Naive thymus-derived CD4-positive, alpha-beta T cell (primary cell): ENCODE data around the gene NAB2. TPM values are rescaled to one million over a fixed set of nuclear protein-coding genes. Genes with fewer than 3 reads are reported as not detected.
"Not testable (repeated sequence)": the region's sequence is repeated elsewhere in the genome, so short reads cannot be mapped to it uniquely, and the experiment has no call there.

Experiments
- ATAC-seq: fragments of 150-1000 bp; cut with Tn5 transposase; 2 replicates; pipeline ENCODE4 v1.10.0; 2021; ENCODE audit warnings: mild to moderate bottlenecking, moderate library complexity
- CTCF ChIA-PET: fragments of 350-600 bp; sonication (Branson Sonifier 250); formaldehyde crosslinking; loops from one replicate; lab custom pipeline; 2021; ENCODE audit warnings: antibody characterized with exemption; lab: Charles Lee
- POLR2A ChIA-PET: fragments of 350-600 bp; sonication (Branson Sonifier 250); formaldehyde crosslinking; loops from one replicate; lab custom pipeline; 2021; ENCODE audit warnings: antibody characterized with exemption, inconsistent platforms; lab: Charles Lee
- DNase-seq, 9 donors: peaks; one replicate each; pipeline versions ENCODE4 v3.0.0 to v3.0.0-alpha.2; 2020 to 2022; ENCODE audit warnings: mixed read lengths in 1 of 9
- H3K27ac ChIP-seq: one replicate; pipeline ENCODE4 v1.7.0; 2013; ENCODE audit warnings: mild to moderate bottlenecking, low read depth, low read length, moderate library complexity
- H3K27me3 ChIP-seq, 2 donors: one replicate each; pipeline ENCODE4 v1.7.0; 2013; ENCODE audit warnings: low read length in 2 of 2, mild to moderate bottlenecking in 2 of 2, moderate library complexity in 2 of 2; ENCODE audit not compliant: control insufficient read depth in 2 of 2, insufficient read depth in 2 of 2
- H3K36me3 ChIP-seq, 3 experiments: 1 replicate in 2 of 3; 2 replicates in 1 of 3; pipeline ENCODE4 v1.7.0; 2013; ENCODE audit warnings: low read length in 3 of 3, mild to moderate bottlenecking in 3 of 3, moderate library complexity in 1 of 3; ENCODE audit not compliant: insufficient read depth in 3 of 3, control insufficient read depth in 2 of 3
- H3K4me1 ChIP-seq, 2 donors: one replicate each; pipeline ENCODE4 v1.7.0; 2013; ENCODE audit warnings: low read length in 2 of 2, mild to moderate bottlenecking in 2 of 2, moderate library complexity in 1 of 2; ENCODE audit not compliant: control insufficient read depth in 2 of 2, insufficient read depth in 2 of 2
- H3K4me3 ChIP-seq: 2 replicates; pipeline ENCODE4 v1.7.0; 2013; ENCODE audit warnings: mild to moderate bottlenecking, low read length
- H3K9me3 ChIP-seq, 3 experiments: 1 replicate in 2 of 3; 2 replicates in 1 of 3; pipeline ENCODE4 v1.7.0; 2013; ENCODE audit warnings: low read length in 3 of 3; ENCODE audit not compliant: control insufficient read depth in 2 of 3
- H3K27ac Mint-ChIP-seq, 9 donors: one replicate each; pipeline ENCODE4 v1.8.0; 2020 to 2022; ENCODE audit warnings: mixed read lengths in 9 of 9, mild to moderate bottlenecking in 8 of 9, moderate library complexity in 5 of 9, inconsistent platforms in 2 of 9
- H3K27me3 Mint-ChIP-seq, 5 donors: one replicate each; pipeline ENCODE4 v1.8.0; 2021 to 2022; ENCODE audit warnings: mixed read lengths in 5 of 5, mild to moderate bottlenecking in 1 of 5
- H3K36me3 Mint-ChIP-seq, 5 donors: one replicate each; pipeline ENCODE4 v1.8.0; 2020 to 2022; ENCODE audit warnings: mixed read lengths in 5 of 5, mild to moderate bottlenecking in 3 of 5, inconsistent platforms in 1 of 5
- H3K4me1 Mint-ChIP-seq, 7 donors: one replicate each; pipeline ENCODE4 v1.8.0; 2020 to 2022; ENCODE audit warnings: mixed read lengths in 7 of 7, mild to moderate bottlenecking in 3 of 7, inconsistent platforms in 1 of 7
- H3K4me3 Mint-ChIP-seq, 10 donors: one replicate each; pipeline ENCODE4 v1.8.0; 2020 to 2022; ENCODE audit warnings: mild to moderate bottlenecking in 10 of 10, mixed read lengths in 10 of 10, moderate library complexity in 6 of 10, inconsistent platforms in 2 of 10
- H3K9me3 Mint-ChIP-seq, 11 donors: one replicate each; pipeline ENCODE4 v1.8.0; 2020 to 2022; ENCODE audit warnings: mixed read lengths in 11 of 11, mild to moderate bottlenecking in 4 of 11, inconsistent platforms in 1 of 11, moderate library complexity in 1 of 11
- intact Hi-C, 2 donors: fragments of 100-400 bp; cut with micrococcal nuclease; formaldehyde crosslinking; loops; one replicate each; pipeline ENCODE4 v1.15.1; 2023
- polyA plus RNA-seq, 2 donors: library from polyadenylated mRNA; unstranded; fragments of 300-500 nt; fragmentation: Illumina TruSeq; gene quantifications; one replicate each; pipeline ENCODE4 v1.2.3, GENCODE V29; 2021
- total RNA-seq, 6 experiments: library from RNA in 5 of 6; stranded (reverse) in 5 of 6; gene quantifications; 1 replicate in 5 of 6; 2 replicates in 1 of 6; pipeline ENCODE4 v1.2.3 and lab custom pipeline; 2021 to 2026

Gene NAB2
- total and polyA plus RNA-seq, 7 experiments from 2014 or later = 0.46 to 22.4 (median 7.2) TPM

DNA sequence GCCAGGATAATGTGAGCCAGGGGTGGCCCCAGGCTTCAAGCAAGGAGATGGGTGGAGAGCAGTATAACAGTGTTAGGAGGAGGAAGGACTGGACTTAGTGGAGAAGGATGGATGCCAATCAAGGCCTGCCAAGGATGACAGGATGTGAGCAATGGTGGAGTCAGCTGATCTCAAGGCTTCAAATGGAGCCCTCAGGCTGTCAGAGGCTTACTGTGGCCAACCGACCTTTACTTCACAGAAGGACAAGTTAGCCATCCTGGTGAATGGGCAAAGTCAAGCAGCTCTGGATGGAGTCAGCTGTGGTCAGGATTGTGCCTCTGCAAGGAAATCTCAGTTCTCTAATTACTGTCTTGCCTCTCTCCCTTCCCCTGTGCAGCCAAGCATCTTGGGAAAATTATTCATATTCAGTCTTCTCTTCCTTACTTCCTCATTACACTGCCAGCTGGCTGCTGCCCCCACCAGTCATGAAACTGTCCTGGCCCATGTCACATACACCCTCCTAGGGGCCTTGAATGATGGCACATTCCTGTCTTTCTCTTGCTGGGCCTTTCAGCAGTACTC, 29.9 kb downstream of the NAB2 start:
- no peak overlapping the region for H3K27ac ChIP-seq
- H3K27me3 ChIP-seq = no peaks in the 10 kb centered on the region
- Mint-ChIP-seq H3K27ac (no peak overlapping the region), H3K9me3 (peaks cover 0 to 5% (median 0%) of the 10 kb centered on the region in 11 donors), H3K36me3 (peaks cover 0 to 5% (median 0%) of the 10 kb centered on the region in 5 donors), H3K4me3 (no peak overlapping the region), H3K27me3 (peaks cover 0 to 11% (median 0%) of the 10 kb centered on the region in 5 donors), H3K4me1 (peaks cover 0 to 6% (median 0%) of the 10 kb centered on the region in 7 donors)
- H3K4me1 ChIP-seq = no peaks in the 10 kb centered on the region
- ATAC-seq (peak; percentile 77), DNase-seq (no peak)
- POLR2A ChIA-PET = interaction anchor here (1.7 kb wide), 1 partner anchor 50 kb away, joined by 4 read pairs; no protein-coding TSS in a partner anchor
- no peaks in the 10 kb centered on the region for H3K9me3 ChIP-seq
- no peaks in the 10 kb centered on the region for H3K36me3 ChIP-seq
- CTCF ChIA-PET = interaction anchor here (1.0 to 10.8 kb wide), 4 partner anchors 13 to 344 kb away, joined by 3 to 162 read pairs (median 6); no protein-coding TSS in a partner anchor
- H3K4me3 ChIP-seq = no peak overlapping the region
- intact Hi-C loops = no loop called here

- intact Hi-C loops = loop anchor here in 1 of 2 donors (10.0 kb wide), 1 partner anchor 335 kb away; the partner anchor contains the start of genes GLI1 and INHBE
- POLR2A ChIA-PET = no interaction called here
- Histone ChIP-seq H3K4me1 (no peaks in the 10 kb centered on the region), H3K27ac (no peak overlapping the region), H3K36me3 (no peaks in the 10 kb centered on the region), H3K27me3 (no peaks in the 10 kb centered on the region), H3K4me3 (no peak overlapping the region), H3K9me3 (no peaks in the 10 kb centered on the region)
- Mint-ChIP-seq H3K27me3 (peaks cover 0 to 15% (median 0%) of the 10 kb centered on the region in 5 donors), H3K27ac (no peak overlapping the region), H3K4me3 (no peak overlapping the region), H3K9me3 (peaks cover 0 to 9% (median 0%) of the 10 kb centered on the region in 11 donors), H3K4me1 (peaks cover 0 to 9% (median 5%) of the 10 kb centered on the region in 7 donors), H3K36me3 (peaks cover 0 to 7% (median 0%) of the 10 kb centered on the region in 5 donors)
- CTCF ChIA-PET = interaction anchor here (0.5 to 10.8 kb wide), 4 partner anchors 12 to 94 kb away, joined by 3 to 162 read pairs (median 3); no protein-coding TSS in a partner anchor
- DNase-seq (no peak), ATAC-seq (no peak)
These were observed 30.6 kb downstream of the NAB2 start for GRCh38 chr12:57119294-57120085.

DNA sequence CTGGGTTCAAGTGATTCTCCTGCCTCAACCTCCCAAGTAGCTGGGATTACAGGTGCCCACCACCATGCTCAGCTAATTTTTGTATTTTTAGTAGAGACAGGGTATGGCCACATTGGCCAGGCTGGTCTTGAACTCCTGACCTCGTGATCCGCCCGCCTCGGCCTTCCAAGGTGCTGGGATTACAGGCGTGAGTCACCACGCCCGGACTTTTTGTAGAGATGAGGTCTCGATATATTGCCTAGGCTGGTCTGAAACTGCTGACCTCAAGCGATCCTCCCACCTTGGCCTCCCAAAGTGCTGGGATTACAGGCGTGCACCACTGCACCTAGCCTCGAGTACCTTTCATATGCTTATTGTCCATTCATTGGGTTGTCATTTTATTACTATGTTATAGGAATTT, 31.8 kb downstream of the NAB2 start:
- H3K36me3 Mint-ChIP-seq, POLR2A ChIA-PET: not testable (repeated sequence)

DNA sequence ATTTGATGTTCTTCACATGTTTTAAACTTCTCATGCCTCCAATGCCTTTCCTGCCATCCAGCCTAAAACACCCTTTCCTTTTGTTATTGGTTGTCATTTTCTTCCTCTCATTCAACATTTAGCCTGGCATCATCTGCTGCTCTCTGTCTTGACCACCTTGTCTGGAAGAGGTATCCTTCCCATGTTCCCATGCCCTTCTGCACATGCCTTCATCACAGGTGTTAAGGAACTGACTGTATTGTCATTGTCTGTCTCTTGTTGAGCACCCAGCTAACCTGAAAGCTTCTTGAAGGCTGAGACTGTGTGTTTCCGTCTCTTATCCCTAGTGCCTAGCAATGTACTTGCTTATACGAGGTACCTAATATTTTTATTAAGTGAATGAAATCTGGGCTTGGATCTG, 34.9 kb downstream of the NAB2 start:
- Mint-ChIP-seq H3K4me3 (no peak overlapping the region), H3K27me3 (peaks cover 0 to 34% (median 0%) of the 10 kb centered on the region in 5 donors), H3K4me1 (peaks cover 5 to 16% (median 8%) of the 10 kb centered on the region in 7 donors), H3K36me3 (peaks cover 0 to 7% (median 0%) of the 10 kb centered on the region in 5 donors), H3K27ac (peak overlapping the region in 2 of 9 donors; percentile 15 to 37), H3K9me3 (peaks cover 0 to 9% (median 0%) of the 10 kb centered on the region in 11 donors)
- ATAC-seq = no peak
- Histone ChIP-seq H3K27ac (no peak overlapping the region), H3K4me3 (no peak overlapping the region), H3K36me3 (peaks cover 0 to 5% (median 0%) of the 10 kb centered on the region in 3 experiments), H3K9me3 (no peaks in the 10 kb centered on the region), H3K27me3 (no peaks in the 10 kb centered on the region), H3K4me1 (peaks cover 0 to 6% of the 10 kb centered on the region in 2 donors)
- ChIA-PET POLR2A (interaction anchor here (1.1 to 2.6 kb wide), 4 partner anchors 12 to 398 kb away, joined by 3 to 14 read pairs (median 4); partner anchors contain the start of gene STAT6), CTCF (interaction anchor here (0.6 to 10.8 kb wide), 22 partner anchors 7 to 480 kb away, joined by 3 to 162 read pairs (median 4); partner anchors contain the start of gene STAT6)
- no peak for DNase-seq
- intact Hi-C loops = loop anchor here (1.0 to 10.0 kb wide), 4 partner anchors 49 to 331 kb away; partner anchors contain the start of genes GLI1 (in 1 of the 2) and INHBE (in 1 of the 2)

More for the DNA sequence above, 31.8 kb downstream of the NAB2 start:
- not testable (repeated sequence) for H3K4me1 ChIP-seq, ATAC-seq, H3K9me3 Mint-ChIP-seq, H3K9me3 ChIP-seq, H3K4me3 Mint-ChIP-seq, H3K27ac Mint-ChIP-seq, H3K27me3 ChIP-seq, H3K4me3 ChIP-seq, H3K27ac ChIP-seq, H3K36me3 ChIP-seq, DNase-seq
- peaks cover 0 to 24% (median 0%) of the 10 kb centered on the region in 5 donors for H3K27me3 Mint-ChIP-seq
- intact Hi-C loops = loop anchor here in 1 of 2 donors (10.0 kb wide), 1 partner anchor 334 kb away; the partner anchor contains the start of genes GLI1 and INHBE
- peaks cover 0 to 10% (median 5%) of the 10 kb centered on the region in 7 donors for H3K4me1 Mint-ChIP-seq
- CTCF ChIA-PET = interaction anchor here (1.1 to 10.8 kb wide), 3 partner anchors 9 to 112 kb away, joined by 3 to 162 read pairs (median 9); no protein-coding TSS in a partner anchor

GRCh38 chr12:57124261-57124877, 35.5 kb downstream of the NAB2 start:
- Histone ChIP-seq H3K27ac (no peak overlapping the region), H3K4me3 (no peak overlapping the region), H3K27me3 (no peaks in the 10 kb centered on the region), H3K9me3 (no peaks in the 10 kb centered on the region), H3K4me1 (peaks cover 0 to 6% of the 10 kb centered on the region in 2 donors), H3K36me3 (peaks cover 0 to 5% (median 0%) of the 10 kb centered on the region in 3 experiments)
- peak; percentile 87 for ATAC-seq
- peaks cover 2 to 16% (median 6%) of the 10 kb centered on the region in 7 donors for H3K4me1 Mint-ChIP-seq
- ChIA-PET CTCF (interaction anchor here (0.6 to 10.8 kb wide), 24 partner anchors 8 to 334 kb away, joined by 3 to 162 read pairs (median 4); partner anchors contain the start of gene STAT6), POLR2A (interaction anchor here (1.1 to 2.6 kb wide), 3 partner anchors 13 to 398 kb away, joined by 3 to 14 read pairs (median 3); partner anchors contain the start of gene STAT6)
- H3K9me3 Mint-ChIP-seq = peaks cover 0 to 9% (median 0%) of the 10 kb centered on the region in 11 donors
- DNase-seq = peak; percentile 50 to 82 (median 72)
- H3K27ac Mint-ChIP-seq = peak overlapping the region in 2 of 9 donors; percentile 15 to 37
- intact Hi-C loops = loop anchor here (1.0 to 10.0 kb wide), 4 partner anchors 49 to 330 kb away; partner anchors contain the start of genes GLI1 (in 1 of the 2) and INHBE (in 1 of the 2)
- H3K27me3 Mint-ChIP-seq = peaks cover 0 to 34% (median 0%) of the 10 kb centered on the region in 5 donors
- peaks cover 0 to 7% (median 0%) of the 10 kb centered on the region in 5 donors for H3K36me3 Mint-ChIP-seq
- H3K4me3 Mint-ChIP-seq = peak overlapping the region in 2 of 10 donors; percentile 20 to 24
